GM23338 (cell line): Measurements from ENCODE around the gene C1orf198. TPM values are rescaled to one million over a fixed set of nuclear protein-coding genes. Genes with fewer than 3 reads are reported as not detected.

Experiments
- ATAC-seq: fragments of 200-7000 bp; cut with Tn5 transposase; 3 replicates; pipeline ENCODE4 v1.9.1; 2020
- DNase-seq: peaks from one replicate; pipeline ENCODE4 v3.0.0-alpha.2; 2015; ENCODE audit warnings: low spot score
- H2AFZ ChIP-seq: fragments of 200-600 bp; sonication (generic); 2 replicates; pipeline ENCODE4 v1.8.0; 2016; ENCODE audit warnings: antibody characterized with exemption, mild to moderate bottlenecking, moderate library complexity
- H3F3A ChIP-seq: fragments of 200-600 bp; sonication (generic); replicated peaks from 2 replicates; pipeline ENCODE4 v1.8.0; 2017; ENCODE audit warnings: antibody characterized with exemption, mixed run types, low read depth
- H3K27ac ChIP-seq: fragments of 200-600 bp; sonication (generic); 2 replicates; pipeline ENCODE4 v1.6.1; 2016; ENCODE audit warnings: low read depth
- H3K27me3 ChIP-seq: fragments of 200-600 bp; sonication (generic); 2 replicates; pipeline ENCODE4 v1.8.0; 2016; ENCODE audit warnings: mild to moderate bottlenecking, mixed run types, moderate library complexity; ENCODE audit not compliant: insufficient read depth
- H3K36me3 ChIP-seq: fragments of 200-600 bp; sonication (generic); 2 replicates; pipeline ENCODE4 v1.8.0; 2016; ENCODE audit warnings: mild to moderate bottlenecking; ENCODE audit not compliant: insufficient read depth
- H3K4me1 ChIP-seq: fragments of 200-600 bp; sonication (generic); 2 replicates; pipeline ENCODE4 v1.8.0; 2016; ENCODE audit warnings: mild to moderate bottlenecking, moderate library complexity; ENCODE audit not compliant: insufficient read depth
- H3K4me2 ChIP-seq: fragments of 200-600 bp; sonication (generic); 2 replicates; pipeline ENCODE4 v1.7.1; 2017; ENCODE audit warnings: mixed run types
- H3K4me3 ChIP-seq: fragments of 200-600 bp; sonication (generic); 2 replicates; pipeline ENCODE4 v1.6.1; 2016; ENCODE audit warnings: mixed run types
- H3K79me2 ChIP-seq: fragments of 200-600 bp; sonication (generic); replicated peaks from 2 replicates; pipeline ENCODE4 v1.8.0; 2017; ENCODE audit warnings: mild to moderate bottlenecking; ENCODE audit not compliant: insufficient read depth
- H3K9me2 ChIP-seq: fragments of 200-600 bp; sonication (generic); 2 replicates; pipeline ENCODE4 v1.8.0; 2017; ENCODE audit not compliant: insufficient read depth
- H4K20me1 ChIP-seq: fragments of 200-600 bp; sonication (generic); replicated peaks from 2 replicates; pipeline ENCODE4 v1.8.0; 2017; ENCODE audit warnings: mild to moderate bottlenecking; ENCODE audit not compliant: insufficient read depth
- H3K27ac Mint-ChIP-seq: 2 replicates; pipeline ENCODE4 v1.8.0; 2020; ENCODE audit warnings: inconsistent platforms, mild to moderate bottlenecking, moderate library complexity, mixed read lengths
- H3K27me3 Mint-ChIP-seq: 3 replicates; pipeline ENCODE4 v1.8.0; 2022; ENCODE audit warnings: low read depth, mild to moderate bottlenecking, moderate library complexity, mixed read lengths, inconsistent platforms; ENCODE audit not compliant: insufficient read depth, poor library complexity
- H3K36me3 Mint-ChIP-seq: 3 replicates; pipeline ENCODE4 v1.8.0; 2021; ENCODE audit warnings: low read depth, mild to moderate bottlenecking, inconsistent platforms, moderate library complexity, mixed read lengths
- H3K4me1 Mint-ChIP-seq: 3 replicates; pipeline ENCODE4 v1.8.0; 2020; ENCODE audit warnings: mild to moderate bottlenecking, inconsistent platforms, mixed read lengths
- H3K4me3 Mint-ChIP-seq: 3 replicates; pipeline ENCODE4 v1.8.0; 2021; ENCODE audit warnings: moderate library complexity, mild to moderate bottlenecking, inconsistent platforms, mixed read lengths
- H3K9me3 Mint-ChIP-seq: 3 replicates; pipeline ENCODE4 v1.8.0; 2020; ENCODE audit warnings: moderate library complexity, mild to moderate bottlenecking, inconsistent platforms, mixed read lengths
- CREB1 ChIP-seq: fragments of 250-450 bp; sonication (Bioruptor Pico); IDR thresholded peaks from 2 replicates; pipeline ENCODE4 v1.5.0; 2020; ENCODE audit warnings: low read depth, mild to moderate bottlenecking, moderate library complexity
- CTCF ChIP-seq, 2 experiments: fragments of 200-600 bp in 1 of 2; sonication (generic) in 1 of 2; conservative IDR thresholded peaks; 2 replicates each; pipeline versions ENCODE4 v1.5.1 to v1.6.1; 2016 to 2017; ENCODE audit warnings: antibody characterized with exemption in 2 of 2, low read depth in 2 of 2, mild to moderate bottlenecking in 2 of 2, moderate library complexity in 1 of 2
- ETS1 ChIP-seq: IDR thresholded peaks from 2 replicates; pipeline ENCODE4 v1.6.1; 2016; ENCODE audit warnings: antibody characterized with exemption
- EZH2 ChIP-seq: fragments of 200-600 bp; sonication (generic); IDR thresholded peaks from one replicate; pipeline ENCODE4 v1.8.0; 2017; ENCODE audit warnings: antibody characterized with exemption, mild to moderate bottlenecking, low read depth; ENCODE audit not compliant: unreplicated experiment
- EZH2phosphoT487 ChIP-seq: fragments of 200-600 bp; sonication (generic); IDR thresholded peaks from one replicate; pipeline ENCODE4 v1.8.1; 2018; ENCODE audit warnings: antibody characterized with exemption; ENCODE audit not compliant: unreplicated experiment
- JUNB ChIP-seq: IDR thresholded peaks from one replicate; pipeline ENCODE4 v1.6.1; 2016; ENCODE audit warnings: antibody characterized with exemption; ENCODE audit not compliant: unreplicated experiment
- NANOG ChIP-seq: IDR thresholded peaks from 2 replicates; pipeline ENCODE4 v1.6.1; 2016; ENCODE audit warnings: antibody characterized with exemption, borderline replicate concordance
- POLR2AphosphoS5 ChIP-seq: IDR thresholded peaks from 2 replicates; pipeline ENCODE4 v1.6.1; 2016; ENCODE audit warnings: antibody characterized with exemption, low read depth
- STAT1 ChIP-seq: IDR thresholded peaks from one replicate; pipeline ENCODE4 v1.6.1; 2016; ENCODE audit warnings: antibody characterized with exemption; ENCODE audit not compliant: unreplicated experiment
- ZNF114 ChIP-seq: fragments of 250-450 bp; sonication (Bioruptor Pico); IDR thresholded peaks from 2 replicates; pipeline ENCODE4 v1.5.0; 2020; ENCODE audit warnings: mild to moderate bottlenecking, moderate library complexity
- ZNF331 ChIP-seq: fragments of 250-450 bp; sonication (Bioruptor Pico); IDR thresholded peaks from 2 replicates; pipeline ENCODE4 v1.5.0; 2020; ENCODE audit warnings: low read depth, mild to moderate bottlenecking, moderate library complexity
- ZNF462 ChIP-seq: fragments of 250-450 bp; sonication (Bioruptor Pico); IDR thresholded peaks from 2 replicates; pipeline ENCODE4 v1.5.0; 2020; ENCODE audit warnings: mild to moderate bottlenecking, moderate library complexity
- polyA plus RNA-seq: library from polyadenylated mRNA; unstranded; fragments of >200 nt; fragmentation: Nextera tagmentation; extraction: Ambion mirVana; gene quantifications from 2 replicates; pipeline ENCODE4 v1.2.1, GENCODE V29; 2016
- total RNA-seq: library from RNA; depleted of rRNA; stranded (reverse); fragments of >200 nt; shearing (Covaris generic); gene quantifications from 2 replicates; pipeline ENCODE4 v1.2.3, GENCODE V29; 2014
- TF ChIP-seq, protein P1 (sequence below): IDR thresholded peaks from one replicate; pipeline ENCODE4 v1.6.1; 2018; ENCODE audit warnings: antibody characterized with exemption; ENCODE audit not compliant: unreplicated experiment

C1orf198 gene
- total and polyA plus RNA-seq, 2 experiments from 2014 or later: 14.9 to 46.6 TPM

- Histone ChIP-seq H3K36me3 (peaks cover 8% of the 10 kb centered on the region; the same call in 1 of the 2 replicates), H2AFZ (no peak overlapping the region), H3K4me3 (no peak overlapping the region), H3K27me3 (no peaks in the 10 kb centered on the region), H3K9me2 (peaks cover 3% of the 10 kb centered on the region; the same call in 1 of the 2 replicates), H3K4me1 (0 out of 2 replicates have a peak, but pooled peaks cover 4% of the 10 kb centered on the region), H3F3A (no peaks in the 10 kb centered on the region), H4K20me1 (peaks cover 24% of the 10 kb centered on the region; the same call in 1 of the 2 replicates), H3K4me2 (no peak overlapping the region), H3K27ac (no peak overlapping the region), H3K79me2 (peaks cover 13% of the 10 kb centered on the region)
- DNase-seq: peak; percentile 65
- H3K27ac Mint-ChIP-seq: no peak overlapping the region
- H3K4me1 Mint-ChIP-seq: peaks cover 30% of the 10 kb centered on the region
- peaks cover 5% of the 10 kb centered on the region; the same call in 2 of the 3 replicates for H3K9me3 Mint-ChIP-seq
- TF ChIP-seq NANOG (no peak), JUNB (no peak), ETS1 (no peak), CTCF (conservative IDR thresholded peaks at IDR 0.05; ENCODE audit: low read depth in 2 of 2) (no peak), POLR2AphosphoS5 (no peak), EZH2 (no peak), CREB1 (CRISPR knock-in tag) (no peak), STAT1 (no peak), ZNF114 (CRISPR knock-in tag) (no peak), ZNF462 (no peak), EZH2phosphoT487 (no peak), ZNF331 (CRISPR knock-in tag) (no peak)
- TF ChIP-seq, protein P1, sequence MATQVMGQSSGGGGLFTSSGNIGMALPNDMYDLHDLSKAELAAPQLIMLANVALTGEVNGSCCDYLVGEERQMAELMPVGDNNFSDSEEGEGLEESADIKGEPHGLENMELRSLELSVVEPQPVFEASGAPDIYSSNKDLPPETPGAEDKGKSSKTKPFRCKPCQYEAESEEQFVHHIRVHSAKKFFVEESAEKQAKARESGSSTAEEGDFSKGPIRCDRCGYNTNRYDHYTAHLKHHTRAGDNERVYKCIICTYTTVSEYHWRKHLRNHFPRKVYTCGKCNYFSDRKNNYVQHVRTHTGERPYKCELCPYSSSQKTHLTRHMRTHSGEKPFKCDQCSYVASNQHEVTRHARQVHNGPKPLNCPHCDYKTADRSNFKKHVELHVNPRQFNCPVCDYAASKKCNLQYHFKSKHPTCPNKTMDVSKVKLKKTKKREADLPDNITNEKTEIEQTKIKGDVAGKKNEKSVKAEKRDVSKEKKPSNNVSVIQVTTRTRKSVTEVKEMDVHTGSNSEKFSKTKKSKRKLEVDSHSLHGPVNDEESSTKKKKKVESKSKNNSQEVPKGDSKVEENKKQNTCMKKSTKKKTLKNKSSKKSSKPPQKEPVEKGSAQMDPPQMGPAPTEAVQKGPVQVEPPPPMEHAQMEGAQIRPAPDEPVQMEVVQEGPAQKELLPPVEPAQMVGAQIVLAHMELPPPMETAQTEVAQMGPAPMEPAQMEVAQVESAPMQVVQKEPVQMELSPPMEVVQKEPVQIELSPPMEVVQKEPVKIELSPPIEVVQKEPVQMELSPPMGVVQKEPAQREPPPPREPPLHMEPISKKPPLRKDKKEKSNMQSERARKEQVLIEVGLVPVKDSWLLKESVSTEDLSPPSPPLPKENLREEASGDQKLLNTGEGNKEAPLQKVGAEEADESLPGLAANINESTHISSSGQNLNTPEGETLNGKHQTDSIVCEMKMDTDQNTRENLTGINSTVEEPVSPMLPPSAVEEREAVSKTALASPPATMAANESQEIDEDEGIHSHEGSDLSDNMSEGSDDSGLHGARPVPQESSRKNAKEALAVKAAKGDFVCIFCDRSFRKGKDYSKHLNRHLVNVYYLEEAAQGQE: no peak
- H3K27me3 Mint-ChIP-seq: peaks cover 13% of the 10 kb centered on the region
- H3K36me3 Mint-ChIP-seq: peaks cover 41% of the 10 kb centered on the region
- ATAC-seq: peak; percentile 89
- no peak overlapping the region for H3K4me3 Mint-ChIP-seq
Measured at GRCh38 chr1:230851291-230851691, 17.0 kb downstream of the C1orf198 start.
